Left forelimb (tissue), 1 donor: ENCODE results near the gene MOB2.

Experiments
- DNase-seq: peaks from one replicate; pipeline ENCODE4 v3.0.0-alpha.2; 2018; ENCODE audit warnings: low spot score

MOB2 gene

GRCh38 chr11:1470681-1471611 lies 15.6 kb downstream of the MOB2 start:
- DNase-seq = no peak

- DNase-seq = no peak
These were observed 16.5 kb downstream of the MOB2 start for GRCh38 chr11:1469911-1470680.

DNA sequence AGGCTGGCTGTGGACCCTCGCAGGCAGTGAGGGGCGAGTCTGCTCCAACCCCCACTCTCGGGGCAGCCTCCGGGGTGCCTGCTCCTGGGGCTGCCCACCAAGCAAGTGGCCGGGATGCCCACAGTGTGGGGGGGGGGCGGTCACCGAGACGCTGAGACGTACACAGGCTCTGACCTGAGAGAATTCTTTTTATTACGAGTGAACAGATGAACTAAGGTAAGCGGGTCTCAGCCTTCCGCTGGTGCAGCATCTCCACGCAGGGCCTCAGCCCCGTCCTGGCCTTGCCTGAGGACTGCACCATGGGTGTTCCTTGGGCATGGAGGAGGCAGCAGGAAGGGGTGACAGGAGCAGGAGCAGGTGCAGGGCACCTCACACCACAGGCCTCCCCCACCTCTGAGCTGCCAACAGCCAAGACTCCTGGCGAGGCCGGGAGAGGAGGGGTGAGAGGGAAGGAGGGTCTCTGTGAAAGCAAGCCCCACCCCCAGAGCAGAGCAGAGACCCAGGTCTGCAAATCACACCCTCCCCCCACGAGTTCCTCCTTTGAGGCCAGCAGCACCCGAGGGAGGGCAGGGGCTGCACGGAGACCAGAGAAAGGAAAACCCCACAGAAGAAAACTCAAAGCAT lies 17.2 kb downstream of the MOB2 start:
- DNase-seq = no peak

DNA sequence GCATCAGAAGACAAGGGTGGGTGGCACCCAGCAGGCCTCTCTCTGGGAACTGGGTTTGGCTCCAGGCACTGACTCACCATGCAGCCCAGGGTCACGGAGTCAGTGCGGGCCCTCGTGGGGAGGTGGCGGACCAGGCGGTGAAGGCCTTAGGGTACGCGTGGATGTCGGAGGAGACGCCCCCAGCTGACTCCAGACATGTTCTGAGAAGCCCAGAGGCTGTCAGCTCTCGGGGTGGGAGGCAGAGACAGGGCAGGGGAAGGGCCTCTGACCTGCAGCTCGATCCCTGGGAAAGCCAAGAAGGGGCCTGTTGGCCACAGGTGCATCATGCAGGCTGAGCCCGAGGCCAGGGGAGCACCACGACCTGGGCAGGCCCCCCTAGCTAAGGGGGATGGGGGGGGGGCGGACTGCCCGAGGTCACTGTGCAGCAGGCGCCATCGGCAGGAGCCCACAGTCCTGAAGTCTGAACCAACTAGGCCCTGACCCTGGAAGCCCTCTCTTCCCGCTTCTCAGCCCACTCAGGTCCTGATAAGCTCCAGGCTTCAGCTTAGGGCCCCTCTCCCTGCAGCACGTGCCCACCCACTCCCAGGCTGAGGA lies 18.0 kb downstream of the MOB2 start:
- DNase-seq = no peak

GRCh38 chr11:1468002-1468401 lies 18.6 kb downstream of the MOB2 start:
- no peak for DNase-seq

DNA sequence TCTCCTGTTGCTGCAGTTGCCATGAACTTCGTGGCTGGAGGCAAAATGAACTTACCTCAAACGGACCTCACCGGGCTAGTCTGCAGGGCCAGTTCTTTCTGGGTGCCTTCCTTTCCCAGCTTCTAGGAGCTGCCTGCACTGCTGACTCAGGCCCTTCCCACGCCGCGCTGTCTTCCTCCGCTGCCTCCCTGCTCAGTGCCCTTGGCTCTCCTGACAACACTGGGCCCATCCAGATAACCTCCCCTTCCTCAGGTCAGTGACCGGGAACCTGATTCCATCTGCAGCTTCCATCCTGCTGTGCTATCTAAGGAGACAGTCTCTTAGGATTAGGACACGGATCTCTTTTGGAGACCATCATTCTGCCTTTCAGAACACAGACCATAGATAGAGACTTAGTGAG lies 19.3 kb downstream of the MOB2 start:
- no peak for DNase-seq

GRCh38 chr11:1466784-1467183 lies 19.8 kb downstream of the MOB2 start:
- DNase-seq = no peak

GRCh38 chr11:1463056-1463455 lies 23.5 kb downstream of the MOB2 start:
- no peak for DNase-seq

DNA sequence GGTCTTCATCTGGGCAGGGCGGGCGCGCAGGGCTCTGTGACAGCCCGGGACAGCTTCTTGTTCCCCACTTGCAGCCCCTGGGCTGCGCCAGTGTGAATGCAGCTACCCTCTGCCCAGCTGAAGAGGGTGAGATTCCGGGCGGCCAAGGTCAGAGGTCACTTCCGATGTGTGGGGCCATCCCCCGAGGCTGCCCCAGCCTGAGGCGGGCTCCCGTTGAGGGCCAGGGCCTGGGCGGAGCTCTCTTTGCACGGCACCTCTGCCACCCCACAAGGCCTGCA lies 23.9 kb downstream of the MOB2 start:
- DNase-seq = no peak

- no peak for DNase-seq
These were observed 24.5 kb downstream of the MOB2 start for GRCh38 chr11:1461826-1462697.

DNA sequence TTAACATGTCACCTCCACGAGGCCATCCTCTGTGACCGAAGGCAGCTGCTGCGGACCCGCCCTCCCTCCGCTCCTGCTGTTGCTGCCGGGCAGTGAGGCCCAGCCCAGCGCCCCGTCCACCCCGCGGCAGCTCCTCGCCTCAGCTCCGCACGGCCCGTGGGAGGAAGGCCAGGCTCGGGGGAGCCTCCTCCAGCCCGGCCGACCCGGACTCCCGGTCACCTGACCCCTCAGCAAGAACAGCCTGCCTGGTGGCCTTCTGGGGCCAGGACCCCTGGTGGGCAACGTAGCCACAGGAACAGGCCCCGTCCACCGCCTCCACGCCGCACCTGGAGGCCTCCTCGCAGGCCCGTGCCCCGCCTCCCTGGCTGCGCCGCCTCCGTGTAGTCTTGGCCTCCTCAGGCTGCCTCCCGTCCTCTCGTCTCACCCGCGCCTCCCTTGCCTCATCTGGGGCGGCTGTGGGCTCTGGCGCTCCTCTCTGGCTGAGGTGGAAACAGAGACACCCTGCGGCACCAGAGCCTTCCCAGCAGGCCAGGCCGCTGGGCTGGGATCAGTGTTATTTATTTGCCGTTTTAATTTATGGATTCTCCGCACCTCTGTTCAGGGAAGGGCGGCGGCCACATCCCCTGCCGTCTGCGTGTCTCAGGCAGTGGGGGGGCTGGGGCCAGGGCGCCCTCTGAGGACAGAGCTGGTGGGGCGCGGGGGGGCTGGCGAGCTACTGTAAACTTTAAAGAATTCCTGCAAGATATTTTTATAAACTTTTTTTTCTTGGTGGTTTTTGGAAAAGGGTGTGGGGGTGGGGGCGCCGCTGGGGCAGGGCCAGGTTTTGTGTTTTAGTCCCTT lies 25.4 kb downstream of the MOB2 start:
- no peak for DNase-seq

DNA sequence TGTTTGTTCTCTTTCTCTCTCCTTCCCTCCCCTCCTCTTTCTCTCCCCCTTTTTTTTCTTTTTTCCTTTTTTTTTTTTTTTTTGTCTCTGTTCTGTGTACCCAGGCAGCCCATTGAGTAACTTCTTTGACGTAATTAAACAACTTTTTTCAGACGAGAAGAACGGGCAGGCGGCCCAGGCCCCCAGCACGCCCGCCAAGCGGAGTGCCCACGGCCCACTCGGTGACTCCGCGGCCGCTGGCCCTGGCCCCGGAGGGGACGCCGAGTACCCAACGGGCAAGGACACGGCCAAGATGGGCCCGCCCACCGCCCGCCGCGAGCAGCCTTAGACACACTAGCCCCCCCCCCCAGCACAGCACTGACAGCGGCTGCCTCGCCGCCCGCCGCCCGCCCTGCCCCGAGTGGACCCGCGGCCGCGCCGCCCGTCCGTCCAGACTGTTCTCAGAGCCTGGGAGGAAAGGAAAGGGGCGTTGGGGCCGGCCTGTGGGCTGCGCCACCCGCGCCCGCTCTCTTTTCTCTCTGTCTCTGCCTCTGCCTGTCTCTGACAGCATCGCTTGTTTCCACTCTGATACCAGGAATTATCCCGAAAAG lies 26.1 kb downstream of the MOB2 start:
- DNase-seq = no peak

DNA sequence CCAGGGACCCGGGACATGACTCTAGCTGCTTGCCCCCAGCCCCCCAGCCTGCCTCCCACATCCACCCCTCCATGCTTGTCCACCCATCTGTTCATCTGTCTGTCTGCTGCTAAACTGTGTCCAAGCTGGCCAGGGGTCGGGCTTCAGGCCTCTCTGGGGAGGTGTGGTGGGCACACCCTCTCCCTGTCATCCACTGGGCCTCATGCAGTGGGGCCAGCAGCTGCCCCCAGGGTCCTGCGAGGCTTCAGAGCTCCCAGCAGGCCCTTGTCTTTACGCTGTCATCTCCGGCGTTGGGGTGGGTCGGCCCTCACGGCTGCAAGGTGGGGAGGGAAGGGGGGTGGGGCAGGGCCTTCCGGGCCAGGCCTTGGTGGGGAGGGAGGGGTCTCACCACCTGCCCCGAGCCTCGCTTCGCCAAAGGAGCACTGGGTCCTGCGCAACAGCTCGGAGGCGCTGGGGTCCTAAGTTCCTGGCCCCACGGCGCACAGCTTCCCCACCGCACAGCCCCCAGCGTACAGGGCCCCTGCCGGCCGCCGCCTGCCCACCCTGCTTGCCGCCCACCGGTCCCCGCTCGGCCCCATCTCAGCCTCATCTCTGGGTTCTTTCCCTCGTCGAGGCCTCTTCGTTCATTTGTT lies 26.7 kb downstream of the MOB2 start:
- DNase-seq = no peak

DNA sequence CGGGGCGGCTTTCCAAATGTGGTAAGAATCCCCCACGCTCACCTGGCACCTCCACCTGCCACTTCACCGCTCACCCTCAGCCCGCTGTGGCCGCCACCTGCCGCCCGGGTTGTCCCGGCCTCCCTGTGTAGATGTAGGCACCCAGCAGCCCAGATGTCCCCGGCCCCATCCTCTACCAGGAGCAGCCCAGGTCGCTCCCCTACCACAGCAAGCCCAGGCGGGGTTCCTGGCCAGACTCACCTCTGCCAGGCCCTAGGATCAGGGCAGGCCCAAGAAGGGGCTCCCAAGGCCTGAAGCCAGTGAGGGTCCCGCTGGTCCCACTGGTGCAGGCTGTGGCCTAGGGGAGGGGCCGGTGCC lies 27.4 kb downstream of the MOB2 start:
- DNase-seq = no peak

GRCh38 chr11:1458340-1459218 lies 28.0 kb downstream of the MOB2 start:
- DNase-seq = no peak

GRCh38 chr11:1457856-1458255 lies 28.7 kb downstream of the MOB2 start:
- no peak for DNase-seq

GRCh38 chr11:1457326-1457680 lies 29.3 kb downstream of the MOB2 start:
- DNase-seq = no peak

- no peak for DNase-seq
These were observed 29.8 kb downstream of the MOB2 start for GRCh38 chr11:1456596-1457325.
